Neural cell (in vitro differentiated cells): Measurements from ENCODE around the gene ST3GAL4. TPM values are rescaled to one million over a fixed set of nuclear protein-coding genes. Genes with fewer than 3 reads are reported as not detected.
"Not testable (repeated sequence)": the region's sequence is repeated elsewhere in the genome, so short reads cannot be mapped to it uniquely, and the experiment has no call there.

ENCODE experiments used
- H2AFZ ChIP-seq: fragments of 200-600, 300-800 bp; sonication (generic), shearing (Covaris generic); 2 replicates; pipeline ENCODE4 v1.6.0; 2014; ENCODE audit warnings: low read depth, mild to moderate bottlenecking, antibody characterized with exemption, low read length, moderate library complexity
- H3F3A ChIP-seq: fragments of 200-600 bp; shearing (Covaris generic); 2 replicates; pipeline ENCODE4 v1.6.1; 2016; ENCODE audit warnings: mild to moderate bottlenecking, moderate library complexity, mixed read lengths, antibody characterized with exemption, low read length; ENCODE audit not compliant: insufficient read depth, poor library complexity, severe bottlenecking
- H3K27ac ChIP-seq: fragments of 200-600, 300-800 bp; sonication (generic), shearing (Covaris generic); 2 replicates; pipeline ENCODE4 v1.5.1; 2014; ENCODE audit warnings: mild to moderate bottlenecking, low read length, moderate library complexity
- H3K27me3 ChIP-seq: fragments of 300-800, 200-600 bp; sonication (generic), shearing (Covaris generic); 2 replicates; pipeline ENCODE4 v1.6.0; 2014; ENCODE audit warnings: mild to moderate bottlenecking, low read depth, low read length, moderate library complexity; ENCODE audit not compliant: insufficient read depth
- H3K36me3 ChIP-seq: fragments of 300-800, 200-600 bp; sonication (generic), shearing (Covaris generic); 2 replicates; pipeline ENCODE4 v1.5.1; 2014; ENCODE audit warnings: mild to moderate bottlenecking, antibody characterized with exemption, low read length, moderate library complexity; ENCODE audit not compliant: insufficient read depth
- H3K4me2 ChIP-seq: fragments of 300-800, 200-600 bp; sonication (generic), shearing (Covaris generic); 2 replicates; pipeline ENCODE4 v1.6.0; 2014; ENCODE audit warnings: mild to moderate bottlenecking, low read length
- H3K4me3 ChIP-seq: fragments of 300-800, 200-600 bp; sonication (generic), shearing (Covaris generic); 2 replicates; pipeline ENCODE4 v1.5.1; 2014; ENCODE audit warnings: mild to moderate bottlenecking, low read length, moderate library complexity
- H3K79me2 ChIP-seq: fragments of 200-600 bp; shearing (Covaris generic); replicated peaks from 2 replicates; pipeline ENCODE4 v1.6.0; 2014; ENCODE audit warnings: mild to moderate bottlenecking, low read length, moderate library complexity; ENCODE audit not compliant: insufficient read depth
- H3K9ac ChIP-seq: fragments of 300-800, 200-600 bp; sonication (generic), shearing (Covaris generic); 2 replicates; pipeline ENCODE4 v1.6.1; 2016; ENCODE audit warnings: mild to moderate bottlenecking, low read length, mixed read lengths
- H3K9me2 ChIP-seq: fragments of 200-600 bp; shearing (Covaris generic); 2 replicates; pipeline ENCODE4 v1.6.1; 2016; ENCODE audit warnings: mild to moderate bottlenecking, low read length, mixed read lengths; ENCODE audit not compliant: insufficient read depth
- H3K9me3 ChIP-seq: fragments of 200-600, 300-800 bp; sonication (generic), shearing (Covaris generic); 2 replicates; pipeline ENCODE4 v1.6.1; 2016; ENCODE audit warnings: mild to moderate bottlenecking, mixed run types, low read length, moderate library complexity, mixed read lengths
- H4K20me1 ChIP-seq: fragments of 200-600 bp; shearing (Covaris generic); 2 replicates; pipeline ENCODE4 v1.6.1; 2016; ENCODE audit warnings: mild to moderate bottlenecking, mixed run types; ENCODE audit not compliant: insufficient read depth
- EP300 ChIP-seq: fragments of 450-650 bp; conservative IDR thresholded peaks from 2 replicates; pipeline ENCODE4 v1.6.1; 2014; ENCODE audit warnings: antibody characterized with exemption, mild to moderate bottlenecking, moderate library complexity; ENCODE audit not compliant: poor library complexity, severe bottlenecking
- EZH2 ChIP-seq: fragments of 200-600, 300-800 bp; shearing (Covaris generic), sonication (generic); IDR thresholded peaks from 2 replicates; pipeline ENCODE4 v1.6.1; 2014; ENCODE audit warnings: antibody characterized with exemption, low read length, borderline replicate concordance, mild to moderate bottlenecking; ENCODE audit not compliant: insufficient read depth, poor library complexity, severe bottlenecking
- MXI1 ChIP-seq: fragments of 450-650 bp; conservative IDR thresholded peaks from 2 replicates; pipeline ENCODE4 v1.6.1; 2014; ENCODE audit warnings: antibody characterized with exemption, mild to moderate bottlenecking; ENCODE audit not compliant: poor library complexity, severe bottlenecking
- POLR2AphosphoS5 ChIP-seq: IDR thresholded peaks from 2 replicates; pipeline ENCODE4 v1.6.1; 2012
- RAD21 ChIP-seq: fragments of 450-650 bp; conservative IDR thresholded peaks from 2 replicates; pipeline ENCODE4 v1.6.1; 2014; ENCODE audit warnings: antibody characterized with exemption, mild to moderate bottlenecking, moderate library complexity
- REST ChIP-seq: IDR thresholded peaks from 2 replicates; pipeline ENCODE4 v1.6.1; 2012; ENCODE audit warnings: borderline replicate concordance
- SMC3 ChIP-seq: fragments of 450-650 bp; conservative IDR thresholded peaks from 2 replicates; pipeline ENCODE4 v1.6.1; 2014; ENCODE audit warnings: antibody characterized with exemption, mild to moderate bottlenecking, moderate library complexity; ENCODE audit not compliant: poor library complexity
- polyA plus RNA-seq: library from polyadenylated mRNA; depleted of rRNA; stranded (reverse); fragments of >200 nt; gene quantifications from 2 replicates; pipeline ENCODE4 v1.2.3, GENCODE V29; 2014
- TF ChIP-seq, protein P1 (sequence below): fragments of 450-650 bp; IDR thresholded peaks from 2 replicates; pipeline ENCODE4 v1.5.1; 2014; ENCODE audit warnings: antibody characterized with exemption, mild to moderate bottlenecking, moderate library complexity; ENCODE audit not compliant: poor library complexity, severe bottlenecking

The ST3GAL4 gene
- polyA plus RNA-seq, 1 donor from 2014 or later = 46.1 TPM

DNA sequence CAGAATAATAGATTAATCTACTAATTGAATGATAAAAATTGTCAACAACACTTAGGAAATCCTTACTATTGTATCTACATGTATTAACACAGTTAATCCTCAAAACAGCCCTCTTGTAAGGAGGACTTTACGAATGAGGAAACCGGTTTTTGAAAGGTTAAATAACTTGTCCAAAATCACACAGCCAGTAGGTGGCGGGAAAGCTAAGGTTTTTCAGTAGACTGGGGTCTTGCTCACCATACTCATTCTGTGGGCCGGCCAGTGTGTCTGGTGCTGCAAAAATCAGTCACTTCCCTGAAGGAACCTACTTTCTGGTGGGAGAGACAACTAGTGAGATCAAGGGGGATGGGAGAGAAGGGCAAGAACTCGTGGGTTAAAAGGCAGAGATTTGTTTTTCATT is 47.8 kb upstream of the ST3GAL4 start:
- no peaks in the 10 kb centered on the region for H3K27me3 ChIP-seq
- no peaks in the 10 kb centered on the region for H3K9me2 ChIP-seq
- H3K36me3 ChIP-seq = no peaks in the 10 kb centered on the region
- no peak overlapping the region for H3K4me3 ChIP-seq
- no peak overlapping the region for H2AFZ ChIP-seq
- H3K27ac ChIP-seq = no peak overlapping the region
- peaks cover 9% of the 10 kb centered on the region for H3K79me2 ChIP-seq
- no peak overlapping the region for H3K9ac ChIP-seq
- no peak overlapping the region for H3K4me2 ChIP-seq
- no peaks in the 10 kb centered on the region for H3K9me3 ChIP-seq
- no peaks in the 10 kb centered on the region for H4K20me1 ChIP-seq
- H3F3A ChIP-seq = no peaks in the 10 kb centered on the region
- TF ChIP-seq, protein P1, sequence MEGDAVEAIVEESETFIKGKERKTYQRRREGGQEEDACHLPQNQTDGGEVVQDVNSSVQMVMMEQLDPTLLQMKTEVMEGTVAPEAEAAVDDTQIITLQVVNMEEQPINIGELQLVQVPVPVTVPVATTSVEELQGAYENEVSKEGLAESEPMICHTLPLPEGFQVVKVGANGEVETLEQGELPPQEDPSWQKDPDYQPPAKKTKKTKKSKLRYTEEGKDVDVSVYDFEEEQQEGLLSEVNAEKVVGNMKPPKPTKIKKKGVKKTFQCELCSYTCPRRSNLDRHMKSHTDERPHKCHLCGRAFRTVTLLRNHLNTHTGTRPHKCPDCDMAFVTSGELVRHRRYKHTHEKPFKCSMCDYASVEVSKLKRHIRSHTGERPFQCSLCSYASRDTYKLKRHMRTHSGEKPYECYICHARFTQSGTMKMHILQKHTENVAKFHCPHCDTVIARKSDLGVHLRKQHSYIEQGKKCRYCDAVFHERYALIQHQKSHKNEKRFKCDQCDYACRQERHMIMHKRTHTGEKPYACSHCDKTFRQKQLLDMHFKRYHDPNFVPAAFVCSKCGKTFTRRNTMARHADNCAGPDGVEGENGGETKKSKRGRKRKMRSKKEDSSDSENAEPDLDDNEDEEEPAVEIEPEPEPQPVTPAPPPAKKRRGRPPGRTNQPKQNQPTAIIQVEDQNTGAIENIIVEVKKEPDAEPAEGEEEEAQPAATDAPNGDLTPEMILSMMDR = peak; percentile 40
- no peak for TF ChIP-seq SMC3

DNA sequence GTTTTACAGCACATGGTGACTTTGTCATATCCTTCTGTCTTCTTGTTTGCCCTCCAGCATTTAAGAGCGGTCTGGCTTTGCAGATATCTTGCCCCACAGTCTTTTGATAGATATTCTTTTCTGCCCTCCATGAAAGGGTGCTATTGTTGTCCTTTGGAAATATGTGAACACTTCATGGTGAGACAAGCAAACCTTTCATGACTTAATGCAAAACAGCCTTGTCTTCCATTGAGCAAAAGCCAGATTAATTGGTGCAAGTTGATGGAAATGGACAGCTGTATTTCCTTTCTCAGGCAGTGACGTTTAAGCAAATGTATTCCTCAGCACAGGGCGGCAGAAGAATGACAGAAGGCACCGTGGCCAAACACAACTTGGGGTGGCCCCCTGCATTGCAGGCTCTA is 47.2 kb upstream of the ST3GAL4 start:
- no peaks in the 10 kb centered on the region for H3K27me3 ChIP-seq
- no peak overlapping the region for H3K27ac ChIP-seq
- peaks cover 3% of the 10 kb centered on the region for H3K79me2 ChIP-seq
- TF ChIP-seq POLR2AphosphoS5 (no peak), SMC3 (no peak), EP300 (no peak), RAD21 (no peak), EZH2 (no peak), REST (no peak), MXI1 (no peak)
- TF ChIP-seq, protein P1 = no peak
- no peak overlapping the region for H3K4me2 ChIP-seq
- H3F3A ChIP-seq = no peaks in the 10 kb centered on the region
- no peaks in the 10 kb centered on the region for H3K9me3 ChIP-seq
- H3K4me3 ChIP-seq = no peak overlapping the region
- no peaks in the 10 kb centered on the region for H3K9me2 ChIP-seq
- no peak overlapping the region for H3K9ac ChIP-seq
- no peaks in the 10 kb centered on the region for H4K20me1 ChIP-seq
- no peaks in the 10 kb centered on the region for H3K36me3 ChIP-seq
- no peak overlapping the region for H2AFZ ChIP-seq

- not testable (repeated sequence) for H4K20me1 ChIP-seq, H3K4me3 ChIP-seq, H3K9me3 ChIP-seq, H3K9ac ChIP-seq, H3K9me2 ChIP-seq, H3F3A ChIP-seq, H3K79me2 ChIP-seq, H3K36me3 ChIP-seq, H3K4me2 ChIP-seq, H3K27me3 ChIP-seq, H2AFZ ChIP-seq, H3K27ac ChIP-seq
Observed at GRCh38 chr11:126308771-126309170, 46.7 kb upstream of the ST3GAL4 start.
